GM19397 (cell line): Measurements from ENCODE around the gene TNFRSF25.
"Not testable (repeated sequence)": the region's sequence is repeated elsewhere in the genome, so short reads cannot be mapped to it uniquely, and the experiment has no call there.

Experiments used
- ATAC-seq: cut with Tn5 transposase; IDR thresholded peaks from one replicate; pipeline ENCODE4 v1.9.1; 2021; ENCODE audit warnings: mild to moderate bottlenecking, moderate library complexity; ENCODE audit not compliant: unreplicated experiment

The TNFRSF25 gene

GRCh38 chr1:6470132-6471085, 4.4 kb upstream of the TNFRSF25 start:
- ATAC-seq = no peak

GRCh38 chr1:6468729-6469461, 2.9 kb upstream of the TNFRSF25 start:
- no peak for ATAC-seq

GRCh38 chr1:6467744-6468688, 2.0 kb upstream of the TNFRSF25 start:
- ATAC-seq = no peak

GRCh38 chr1:6467224-6467623, 1.3 kb upstream of the TNFRSF25 start:
- no peak for ATAC-seq

GRCh38 chr1:6466751-6467150, 778 bp upstream of the TNFRSF25 start:
- no peak for ATAC-seq

GRCh38 chr1:6465461-6466005, 440 bp downstream of the TNFRSF25 start:
- no peak for ATAC-seq

GRCh38 chr1:6464915-6465314, 1.1 kb downstream of the TNFRSF25 start:
- no peak for ATAC-seq

- no peak for ATAC-seq
Measured at GRCh38 chr1:6464514-6464836, 1.5 kb downstream of the TNFRSF25 start.

- ATAC-seq = no peak
Measured at GRCh38 chr1:6463120-6463412, 2.9 kb downstream of the TNFRSF25 start.

- no peak for ATAC-seq
Measured at GRCh38 chr1:6462412-6463119, 3.4 kb downstream of the TNFRSF25 start.

GRCh38 chr1:6461538-6462411, 4.2 kb downstream of the TNFRSF25 start:
- ATAC-seq = no peak

GRCh38 chr1:6461051-6461530, 4.9 kb downstream of the TNFRSF25 start:
- no peak for ATAC-seq

- ATAC-seq = no peak
Measured at GRCh38 chr1:6460301-6461050, 5.5 kb downstream of the TNFRSF25 start.

- ATAC-seq = no peak
Measured at GRCh38 chr1:6459850-6460265, 6.1 kb downstream of the TNFRSF25 start.

GRCh38 chr1:6456800-6457466, 9.0 kb downstream of the TNFRSF25 start:
- ATAC-seq = no peak

- ATAC-seq = not testable (repeated sequence)
Measured at GRCh38 chr1:6455752-6456520, 10.0 kb downstream of the TNFRSF25 start.
